ENCODE data around the gene MC2R.

- no peak for TF ChIP-seq CTCF (IDR thresholded peaks at IDR 0.05)
- no peak for TF ChIP-seq EZH2 (IDR thresholded peaks at IDR 0.05)
Measured at GRCh38 chr18:13923221-13923620, 7.9 kb upstream of the MC2R start.

All from neural progenitor cell (in vitro differentiated cells).